NCI-H2029 treated with DMSO at 0.1 percent for 48 hours (cell line): ENCODE data around the gene LRRC7.

ENCODE experiments used
- DNase-seq: peaks from one replicate; lab custom pipeline; 2025; lab: John Stamatoyannopoulos, UW

Gene LRRC7

DNA sequence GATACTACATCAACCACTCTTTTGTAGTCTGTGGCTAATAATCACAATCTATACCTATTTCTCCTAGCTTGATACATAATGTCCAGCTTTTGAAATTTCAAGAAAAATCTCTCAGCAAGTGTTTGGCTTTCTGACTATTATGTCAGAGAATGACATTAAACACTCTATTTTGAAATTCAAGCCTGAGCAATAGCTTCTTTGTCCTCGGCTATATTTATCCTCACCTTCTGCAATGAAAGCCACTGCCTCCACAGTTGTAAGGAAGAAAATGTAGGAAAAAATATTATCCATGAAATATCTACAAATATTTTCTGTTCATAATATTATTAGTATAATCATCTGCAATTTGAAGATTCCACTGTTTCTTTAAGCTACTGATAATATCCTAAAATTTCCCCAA lies 22.1 kb downstream of the LRRC7 start:
- DNase-seq = no peak

DNA sequence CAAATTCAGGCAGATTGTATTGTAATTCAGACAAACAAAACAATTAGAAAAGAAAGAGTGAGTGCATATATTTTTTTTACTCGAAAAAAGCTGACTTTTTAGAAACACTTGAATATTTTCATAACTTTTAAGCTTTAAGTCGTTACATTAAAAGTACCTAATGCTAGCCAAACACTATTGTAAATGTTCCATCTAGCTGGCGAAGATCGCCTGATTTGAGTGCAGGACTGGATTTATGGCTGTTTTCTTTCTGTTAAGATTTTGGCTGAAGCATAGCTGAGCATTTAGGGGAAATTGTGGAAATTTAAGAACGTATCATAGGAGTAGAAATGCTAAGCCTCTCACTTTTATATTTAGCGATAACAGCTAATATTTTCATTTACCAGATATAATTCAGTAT lies 24.6 kb downstream of the LRRC7 start:
- DNase-seq = no peak

DNA sequence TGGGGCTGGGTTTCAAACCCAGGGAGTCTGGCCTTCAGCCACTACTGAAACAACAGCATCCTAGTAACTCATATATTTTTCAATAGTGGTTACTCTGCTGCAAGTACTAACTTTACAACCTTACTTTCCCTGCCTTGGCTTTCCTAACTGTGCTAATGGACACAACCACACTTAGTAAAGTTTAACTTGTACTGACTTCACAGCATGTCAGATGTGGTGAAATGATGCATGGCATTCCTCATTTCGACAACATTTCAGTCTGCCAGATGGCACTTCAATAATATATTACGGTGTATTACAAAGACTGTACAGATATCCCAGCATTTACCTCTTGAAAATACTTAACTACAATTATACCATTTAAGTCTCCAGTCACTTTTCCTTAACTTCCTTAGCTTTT lies 27.8 kb downstream of the LRRC7 start:
- no peak for DNase-seq

DNA sequence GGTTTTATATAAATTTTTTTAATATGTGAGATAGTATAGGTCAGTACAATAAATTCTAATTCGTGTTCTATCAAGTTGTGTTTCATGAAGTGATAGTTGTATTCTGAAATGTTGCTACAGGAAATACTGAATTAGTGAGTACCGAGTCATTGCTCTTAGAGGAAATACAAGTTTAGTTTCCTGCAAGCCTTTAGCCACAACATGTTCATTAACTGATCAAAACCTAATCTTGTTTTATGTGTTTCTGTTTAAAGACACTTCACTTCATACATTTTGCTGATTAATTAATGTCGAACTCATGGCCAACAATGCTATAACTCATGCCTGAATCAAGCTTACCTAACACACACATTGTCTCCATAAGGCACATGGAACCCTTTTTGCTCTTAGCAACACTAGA lies 43.6 kb downstream of the LRRC7 start:
- DNase-seq = no peak

DNA sequence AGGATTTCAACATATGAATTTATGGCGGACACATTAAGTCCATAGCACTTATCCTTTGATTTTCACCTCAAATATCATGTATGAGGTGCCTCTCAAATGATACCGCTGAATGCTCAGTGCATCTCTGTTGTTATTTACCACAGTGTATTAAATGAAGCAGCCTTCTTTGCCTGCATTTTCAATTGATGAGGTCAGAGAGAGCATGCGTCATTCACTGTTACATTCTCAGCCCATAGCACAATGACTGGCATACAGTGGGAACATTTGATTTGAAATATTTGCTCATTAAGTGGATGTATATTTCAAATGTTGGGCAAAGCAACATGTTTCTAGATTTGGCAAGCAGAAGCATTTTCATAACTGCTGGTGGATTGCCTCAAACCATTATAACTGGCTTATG lies 45.7 kb downstream of the LRRC7 start:
- DNase-seq = no peak

DNA sequence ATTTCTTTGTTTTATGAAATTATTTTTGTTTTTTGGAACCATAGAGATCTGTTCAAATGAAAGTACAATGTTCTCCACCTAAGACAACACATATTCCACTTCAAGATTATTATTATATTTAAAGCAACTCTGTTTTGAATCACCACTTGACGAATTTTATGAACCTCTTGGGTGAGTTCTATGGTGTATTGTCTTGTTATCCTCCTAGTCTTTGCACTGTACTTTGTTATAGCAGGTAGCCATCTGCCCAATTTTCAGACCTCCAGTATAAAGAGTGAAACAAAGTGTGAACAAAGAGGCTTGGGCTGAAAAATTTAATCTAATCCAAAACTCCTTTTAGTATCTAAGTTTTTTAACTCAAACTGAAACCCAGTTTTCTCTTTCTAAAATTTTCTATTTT lies 71.0 kb downstream of the LRRC7 start:
- no peak for DNase-seq

DNA sequence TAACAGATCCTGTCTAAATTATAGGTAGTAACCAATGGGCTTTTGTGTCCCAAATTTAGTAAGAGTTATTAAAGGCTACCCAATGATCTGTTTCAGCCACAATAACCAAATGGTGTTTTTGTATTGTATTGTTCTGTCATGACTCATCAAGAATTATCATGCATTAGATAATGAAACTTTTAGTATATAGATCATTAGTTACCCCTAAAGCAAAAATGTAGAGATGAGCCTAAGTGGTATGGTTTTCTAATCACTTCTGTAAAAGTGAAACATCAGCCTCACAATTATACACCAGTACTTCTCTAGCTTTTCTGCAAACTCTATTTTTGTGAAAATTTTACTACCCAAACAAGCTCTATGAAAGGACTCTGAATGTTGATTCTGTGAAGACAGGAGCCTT lies 71.4 kb downstream of the LRRC7 start:
- no peak for DNase-seq

DNA sequence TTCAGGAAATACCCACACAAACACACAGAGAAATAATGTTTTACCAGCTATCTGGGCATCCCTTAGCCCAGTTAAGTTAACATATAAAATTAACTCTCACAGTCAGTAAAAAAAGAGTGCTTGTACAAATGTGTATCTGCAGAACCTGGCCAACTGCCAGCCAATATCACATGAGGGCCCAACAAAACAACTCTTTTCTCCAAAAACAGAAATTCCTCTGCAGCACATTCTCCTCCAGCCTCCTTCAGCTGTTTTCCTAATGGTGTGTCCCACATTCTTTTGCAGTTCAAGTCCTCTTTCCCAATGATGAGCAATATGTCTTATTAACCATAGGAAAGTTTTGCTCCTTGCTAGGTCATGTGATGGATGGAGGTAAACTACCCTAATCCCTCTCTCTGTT lies 75.5 kb downstream of the LRRC7 start:
- no peak for DNase-seq

DNA sequence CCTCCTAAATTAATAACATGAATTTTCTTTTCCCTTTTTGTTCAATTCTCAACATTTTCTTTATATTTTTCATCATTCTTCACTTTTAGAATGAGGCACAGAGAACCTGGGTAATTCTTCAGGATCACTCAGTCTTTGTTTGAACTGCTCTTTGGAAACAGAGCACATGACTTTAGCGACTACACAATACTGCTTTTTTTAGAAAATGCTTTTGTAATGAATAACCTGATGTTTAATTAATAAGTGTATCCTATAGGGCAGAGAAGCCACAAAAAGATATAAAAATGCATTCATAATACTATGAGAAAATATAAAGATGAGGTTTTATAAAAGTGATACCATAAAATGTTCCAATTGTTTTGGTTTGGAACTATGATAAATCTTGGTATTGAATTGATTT lies 77.8 kb downstream of the LRRC7 start:
- DNase-seq = no peak

DNA sequence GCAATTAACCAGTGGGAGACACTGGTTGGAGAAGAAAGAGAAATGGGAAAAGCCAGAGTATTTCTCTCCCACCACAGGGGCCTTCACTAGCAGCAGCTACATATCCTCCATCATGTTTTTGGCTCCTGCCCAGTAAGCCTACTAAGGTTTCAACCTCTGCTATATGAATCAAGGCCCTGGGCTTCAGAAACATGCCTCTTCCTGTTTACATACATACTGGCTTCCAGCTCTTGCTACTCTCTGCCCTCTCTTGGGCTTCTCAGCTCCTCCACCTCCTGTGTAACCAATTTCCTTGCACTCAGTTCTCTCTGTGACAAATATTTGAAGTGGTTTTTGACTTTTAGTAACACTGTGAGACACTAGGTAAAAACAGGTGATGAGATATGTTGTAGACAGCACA lies 80.8 kb downstream of the LRRC7 start:
- peak; percentile 91 for DNase-seq

DNA sequence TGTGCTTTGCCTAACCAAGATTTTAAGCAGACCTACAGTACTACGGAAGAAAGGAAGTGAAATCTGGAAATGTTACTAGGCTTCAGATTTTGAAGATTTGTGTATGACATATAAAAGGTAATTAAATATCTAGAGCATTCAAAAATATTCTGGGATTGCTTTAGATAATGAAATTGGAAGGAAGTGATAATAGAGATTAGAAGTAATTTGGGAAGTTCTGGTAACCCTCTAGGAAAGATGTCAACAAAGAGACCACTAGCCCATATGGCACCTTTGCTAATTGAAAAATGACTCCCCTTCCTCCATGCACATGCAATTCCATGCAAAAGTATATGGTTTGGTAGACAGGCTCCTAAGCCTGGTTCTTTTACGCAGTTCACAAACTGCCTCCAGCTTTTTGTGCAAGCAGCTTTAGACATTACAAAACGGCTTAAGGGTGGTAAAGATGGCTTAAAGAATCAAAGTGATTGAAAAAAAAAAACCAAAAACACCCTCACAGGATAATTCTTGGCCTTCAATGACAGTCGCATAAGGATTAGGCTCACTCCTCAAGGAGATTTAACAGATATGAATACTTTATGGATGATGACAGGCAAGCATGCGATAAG lies 81.8 kb downstream of the LRRC7 start:
- no peak for DNase-seq

DNA sequence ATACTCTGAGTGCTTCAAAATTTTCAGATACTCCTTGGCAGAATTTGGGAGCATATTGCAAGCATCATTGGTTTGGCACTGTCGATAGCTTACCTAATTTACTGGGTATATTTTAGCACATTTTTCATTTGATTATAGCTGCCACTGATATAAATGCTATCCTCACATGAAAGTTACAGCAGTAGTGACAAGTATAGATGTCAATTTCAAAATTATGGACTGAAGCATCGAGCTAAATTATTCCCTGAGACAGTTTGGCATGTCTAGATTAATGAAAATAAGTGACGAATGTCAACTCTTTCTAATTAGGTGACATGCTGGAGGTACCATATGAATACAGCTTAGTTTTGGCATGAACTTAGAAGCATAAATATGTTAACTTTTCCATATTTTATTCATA lies 83.1 kb downstream of the LRRC7 start:
- DNase-seq = no peak

DNA sequence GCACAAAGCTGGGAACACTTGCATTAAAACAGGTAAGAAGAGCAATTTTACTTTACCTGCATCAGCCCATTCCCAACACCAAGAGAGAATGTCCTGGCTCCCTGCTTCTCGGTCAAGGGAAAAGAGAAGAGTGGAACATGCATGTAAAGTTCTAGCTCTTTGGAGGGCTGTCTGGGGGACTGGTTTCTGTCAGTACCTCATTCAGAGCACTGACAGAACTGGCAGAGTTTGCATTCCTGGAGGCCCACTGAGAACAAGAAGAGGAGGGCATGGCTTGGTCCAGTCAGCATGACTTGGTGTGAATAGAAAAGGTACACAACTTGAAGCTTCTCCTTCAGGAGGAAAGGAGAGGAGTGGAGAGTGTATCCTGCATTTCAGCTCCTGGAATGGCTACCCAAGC lies 83.9 kb downstream of the LRRC7 start:
- no peak for DNase-seq

DNA sequence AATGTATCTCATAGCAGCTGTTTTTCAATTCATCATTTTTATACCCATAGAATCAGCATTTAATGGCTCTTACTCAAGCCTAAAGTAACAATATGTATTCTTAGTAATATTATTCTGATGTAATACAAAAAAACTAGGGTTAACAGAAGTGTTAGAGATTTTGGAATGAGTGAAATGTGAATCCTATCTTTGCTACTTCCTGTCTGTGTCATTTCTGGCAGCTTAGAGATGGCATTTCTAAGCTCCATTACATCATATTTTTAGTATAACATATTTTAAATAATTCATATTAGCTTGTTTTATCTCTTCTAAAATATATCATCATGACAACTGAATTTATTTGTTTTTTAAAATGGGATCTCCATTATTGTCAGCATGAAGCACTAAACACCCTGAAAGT lies 90.2 kb downstream of the LRRC7 start:
- DNase-seq = no peak

DNA sequence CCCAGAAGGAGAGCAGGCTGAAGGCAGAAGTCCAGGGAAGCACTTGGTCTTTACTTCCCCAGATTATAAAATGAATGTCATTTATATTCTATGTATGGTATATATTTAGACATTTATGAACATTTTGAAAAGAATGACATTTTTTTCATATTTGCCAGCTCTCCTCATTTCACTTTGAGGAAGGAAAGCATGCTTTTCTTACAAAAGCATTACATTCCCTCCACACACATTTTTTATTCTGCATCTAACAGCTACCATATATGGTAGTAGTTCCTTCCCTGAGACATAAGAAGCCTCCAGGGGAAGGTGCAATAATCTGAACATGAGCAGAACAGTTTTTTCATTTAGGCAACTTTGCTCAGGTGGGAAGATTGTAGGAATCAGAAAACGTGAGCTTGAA lies 94.0 kb downstream of the LRRC7 start:
- no peak for DNase-seq

DNA sequence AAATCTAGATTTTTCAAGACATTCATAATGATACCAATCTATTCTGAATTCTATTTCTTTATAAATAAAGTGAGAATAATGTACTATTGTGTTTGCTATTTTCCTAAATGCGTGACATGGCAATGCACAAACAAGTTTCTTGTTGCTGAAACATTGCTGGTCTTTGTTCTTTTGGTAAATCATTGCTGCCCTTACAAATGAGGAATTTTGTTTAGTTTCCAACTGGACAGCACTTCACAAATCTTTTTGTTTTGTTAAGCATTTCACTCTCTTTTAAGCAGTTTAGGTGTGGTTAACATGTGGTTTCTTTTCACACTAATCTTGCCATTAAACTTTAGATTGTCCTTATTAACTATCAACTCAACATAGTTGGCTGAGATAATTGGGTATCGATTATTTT lies 94.6 kb downstream of the LRRC7 start:
- DNase-seq = no peak

DNA sequence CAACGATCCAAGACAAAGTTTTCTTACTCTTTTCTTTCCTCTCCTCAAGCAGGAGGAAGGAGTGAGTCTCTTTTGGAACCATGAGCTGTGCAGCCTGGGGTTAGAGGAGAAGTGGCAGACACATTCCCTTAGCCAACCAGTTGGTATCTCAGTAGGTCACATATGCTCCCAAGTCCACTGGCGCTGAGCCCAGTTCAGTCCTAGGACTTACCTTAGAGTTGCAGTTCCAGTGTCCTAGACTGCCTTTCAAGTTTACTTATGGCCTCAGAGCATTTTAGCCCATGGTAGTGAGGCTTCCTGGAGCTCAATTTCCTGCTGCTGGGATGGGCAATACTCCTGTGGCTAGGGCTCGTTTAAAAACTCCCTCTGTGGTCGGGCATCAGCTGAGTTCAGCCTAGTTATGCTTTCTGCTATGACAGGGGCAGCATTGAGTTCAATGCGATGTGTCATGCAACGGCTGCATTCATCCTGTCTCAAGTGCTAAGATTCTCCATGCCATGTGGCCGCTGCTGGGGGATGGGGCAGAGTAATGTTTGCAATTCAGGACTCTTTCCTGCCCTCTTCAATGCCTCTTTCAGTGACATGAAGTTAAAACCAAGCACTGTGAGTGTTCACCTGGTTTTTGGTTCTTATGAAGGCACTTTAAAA lies 103.8 kb downstream of the LRRC7 start:
- DNase-seq = no peak

DNA sequence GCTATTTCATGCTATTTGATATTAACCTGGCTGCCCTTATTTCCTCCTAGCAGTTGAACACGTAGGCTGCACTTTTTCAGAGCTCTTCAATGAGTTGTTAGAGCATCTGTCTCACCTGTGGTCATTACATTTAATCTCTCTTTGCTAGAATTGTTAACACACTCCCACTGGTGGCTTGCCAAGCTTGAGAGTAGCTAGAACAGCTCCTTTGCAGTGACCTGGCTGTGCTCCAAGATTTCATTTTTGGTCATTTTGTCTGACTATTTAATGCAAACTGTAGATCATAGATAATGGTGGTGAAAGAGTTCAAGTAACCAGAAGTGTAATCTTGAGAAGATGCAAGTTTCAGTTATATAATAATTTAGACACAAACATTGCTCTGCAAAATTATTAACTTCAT lies 105.6 kb downstream of the LRRC7 start:
- peak; percentile 76 for DNase-seq

DNA sequence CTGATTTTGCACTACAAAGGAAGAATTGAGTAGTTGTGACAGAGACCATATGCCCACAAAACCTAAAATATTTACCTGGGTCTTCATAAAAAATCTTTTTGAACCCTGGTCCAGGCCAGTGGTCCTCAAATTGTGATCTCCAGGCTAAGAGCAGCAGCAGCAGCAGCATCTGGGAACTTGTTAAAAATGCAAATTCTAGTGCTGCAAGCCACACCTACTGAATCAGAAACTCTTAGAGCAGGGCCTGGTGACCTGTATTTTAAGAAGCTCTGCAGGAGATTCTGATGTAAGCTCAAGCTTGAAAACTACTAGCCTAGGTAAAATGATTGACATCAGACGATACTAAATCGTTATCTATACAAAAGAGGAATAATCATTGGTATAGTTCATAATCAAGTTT lies 112.2 kb downstream of the LRRC7 start:
- DNase-seq = no peak

DNA sequence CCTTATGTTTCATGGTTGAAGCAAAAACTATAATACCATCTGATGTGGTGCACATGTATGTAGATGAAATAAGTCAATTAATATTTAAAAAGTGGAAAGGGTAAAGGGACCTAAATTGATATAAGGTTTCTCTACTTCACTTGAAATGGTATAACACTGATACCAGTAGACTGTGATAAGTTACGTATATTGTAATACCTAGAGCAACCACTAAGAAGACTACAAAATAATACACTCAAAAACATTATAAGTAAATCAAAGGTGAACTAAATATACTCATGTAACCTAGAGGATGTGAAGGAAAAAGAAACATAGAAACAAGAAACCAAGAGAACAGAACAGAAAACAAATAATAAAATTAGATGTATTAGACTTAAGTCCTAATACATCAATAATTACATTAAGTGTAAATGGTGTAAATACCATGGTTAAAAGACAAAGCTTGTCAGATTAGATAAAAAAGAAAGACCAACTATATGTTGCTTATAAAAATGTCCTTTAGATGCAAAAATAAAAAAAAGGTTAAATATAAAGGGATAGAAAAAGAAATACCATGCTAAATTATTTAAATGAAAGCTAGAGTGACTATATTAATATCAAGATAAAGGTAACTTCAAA lies 118.8 kb downstream of the LRRC7 start:
- DNase-seq = no peak

DNA sequence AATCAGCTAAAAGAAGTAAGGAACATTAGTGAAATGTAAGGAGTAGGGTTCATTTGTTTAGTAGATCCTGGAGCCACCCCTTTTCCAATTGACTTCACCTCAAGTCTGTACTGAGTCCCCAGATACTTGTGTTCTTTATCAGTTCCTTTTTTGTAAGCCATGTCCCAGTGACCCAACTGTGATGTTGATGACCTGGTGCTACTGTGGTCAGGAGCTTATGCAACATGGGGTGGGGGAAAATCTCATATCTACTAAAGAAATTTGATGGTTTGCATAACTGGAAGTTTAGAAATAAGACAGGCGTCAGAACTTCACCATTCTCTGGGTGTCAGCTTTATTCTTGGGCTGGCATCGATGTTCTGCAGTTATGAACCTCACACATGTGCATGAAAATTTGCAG lies 120.5 kb downstream of the LRRC7 start:
- DNase-seq = no peak

DNA sequence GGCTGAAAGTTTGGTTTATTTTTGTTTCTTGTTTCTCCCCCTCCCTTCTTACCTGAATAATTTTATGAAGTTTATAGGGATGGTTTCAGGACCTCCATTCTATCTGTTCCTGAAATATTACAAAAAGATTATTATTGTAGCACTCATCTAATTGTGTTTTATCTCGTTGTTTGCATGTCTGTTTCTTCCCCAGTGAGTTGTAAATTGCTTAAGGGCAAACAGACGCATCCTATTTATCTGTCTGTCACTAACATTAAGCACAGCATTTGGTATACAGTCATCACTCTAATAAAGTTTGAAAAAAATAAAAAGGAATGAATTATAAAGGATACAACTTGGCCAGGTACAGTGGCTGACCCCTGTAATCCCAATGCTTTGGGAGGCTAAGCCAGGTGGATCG lies 123.5 kb downstream of the LRRC7 start:
- no peak for DNase-seq

DNA sequence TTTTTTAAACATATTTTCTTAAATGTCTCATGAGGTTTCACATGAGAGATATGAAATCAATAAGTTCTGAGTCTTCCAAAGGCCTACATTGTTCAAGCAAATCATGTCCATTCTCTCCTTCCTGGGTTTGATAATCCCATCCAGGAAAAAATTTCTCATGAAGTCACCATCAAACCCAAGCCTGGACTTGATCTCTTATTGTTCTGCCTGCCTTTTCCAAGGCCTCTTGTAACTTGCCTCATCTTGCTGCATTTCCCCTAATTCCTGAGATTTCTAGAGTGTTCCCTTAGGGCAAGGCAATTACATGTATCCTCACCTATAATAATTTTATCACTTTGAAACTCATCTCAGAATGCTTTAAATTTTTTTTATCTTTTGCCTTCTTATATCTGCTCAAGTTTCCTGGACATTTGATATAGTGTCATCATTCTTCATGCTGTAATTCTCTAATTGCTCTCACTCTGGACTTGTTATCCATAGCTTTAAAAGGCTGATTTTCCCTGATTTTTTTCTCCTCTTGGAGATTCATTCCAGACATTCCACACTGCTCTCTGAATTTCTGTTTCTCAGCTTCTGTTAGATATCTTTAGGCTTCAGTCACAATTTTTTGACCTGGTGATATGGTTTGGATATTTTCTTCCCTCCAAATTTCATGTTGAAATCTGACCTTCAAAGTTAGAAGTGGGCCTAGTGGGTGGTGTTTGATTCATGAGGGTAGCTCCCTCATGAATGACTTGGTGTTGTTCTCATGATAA lies 126.4 kb downstream of the LRRC7 start:
- no peak for DNase-seq
